Anterior cingulate cortex (tissue), 58 donors: Measurements from ENCODE around the gene SPRTN.

Source experiments
- DNase-seq, 58 donors: peaks; one replicate each; lab custom pipeline; 2025; lab: John Stamatoyannopoulos, UW

Gene SPRTN

GRCh38 chr1:231401478-231401877 is 63.4 kb downstream of the SPRTN start:
- no peak for DNase-seq

DNA sequence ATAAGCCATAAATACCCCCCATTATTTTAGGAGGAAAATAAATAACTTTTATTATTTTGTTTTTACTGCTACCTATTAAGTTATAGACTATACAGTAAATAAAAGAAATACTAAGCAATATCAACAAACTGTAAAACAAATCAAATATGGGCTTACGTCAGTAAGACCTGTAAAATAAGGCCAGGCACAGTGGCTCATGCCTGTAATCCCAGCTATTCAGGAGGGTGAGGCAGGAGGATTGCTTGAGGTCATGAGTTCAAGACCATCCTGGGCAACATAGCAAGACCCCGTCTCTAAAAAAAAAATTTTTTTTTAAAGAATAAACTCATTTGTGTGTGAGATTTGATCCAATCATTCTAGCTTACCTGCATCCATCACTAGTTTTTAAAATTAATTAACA is 66.2 kb downstream of the SPRTN start:
- DNase-seq: no peak
